ES-I3 (cell line): ENCODE measurements around the gene ZFYVE9.
"Not testable (repeated sequence)": the region's sequence is repeated elsewhere in the genome, so short reads cannot be mapped to it uniquely, and the experiment has no call there.

Experiments
- H3K36me3 ChIP-seq: 2 replicates; pipeline ENCODE4 v1.6.1; 2013; ENCODE audit warnings: mild to moderate bottlenecking, low read length, control low read depth, moderate library complexity; ENCODE audit not compliant: insufficient read depth
- H3K4me1 ChIP-seq: 2 replicates; pipeline ENCODE4 v1.6.1; 2013; ENCODE audit warnings: mild to moderate bottlenecking, control low read depth, low read length; ENCODE audit not compliant: insufficient read depth
- H3K9ac ChIP-seq: 2 replicates; pipeline ENCODE4 v1.6.1; 2013; ENCODE audit warnings: low read depth, mild to moderate bottlenecking, low read length, moderate library complexity
- H3K9me3 ChIP-seq: 2 replicates; pipeline ENCODE4 v1.6.1; 2013; ENCODE audit warnings: mild to moderate bottlenecking, low read length, moderate library complexity; ENCODE audit not compliant: control insufficient read depth, insufficient read depth

Gene ZFYVE9

DNA sequence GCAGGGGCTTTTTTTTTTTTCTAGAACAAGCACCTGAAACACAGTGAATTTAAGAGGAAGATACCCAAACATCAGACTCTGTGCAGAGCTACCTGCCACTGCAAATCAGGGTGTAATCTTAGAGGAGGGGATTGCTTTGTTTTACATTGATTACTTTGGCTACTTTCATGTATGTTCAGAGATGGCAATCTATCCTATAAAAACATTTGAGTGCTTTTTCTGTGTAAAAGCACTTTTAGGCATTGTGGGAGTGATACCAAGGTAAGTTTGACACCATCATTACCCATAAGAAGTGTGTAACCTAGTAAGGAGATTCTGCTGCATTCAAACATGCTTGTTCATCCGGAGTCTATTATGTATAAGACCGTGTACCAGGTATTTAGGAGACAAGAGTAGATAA, 50.1 kb downstream of the ZFYVE9 start:
- no peaks in the 10 kb centered on the region for H3K4me1 ChIP-seq
- H3K9me3 ChIP-seq, result no peaks in the 10 kb centered on the region
- H3K36me3 ChIP-seq, result no peaks in the 10 kb centered on the region
- H3K9ac ChIP-seq, result no peak overlapping the region

DNA sequence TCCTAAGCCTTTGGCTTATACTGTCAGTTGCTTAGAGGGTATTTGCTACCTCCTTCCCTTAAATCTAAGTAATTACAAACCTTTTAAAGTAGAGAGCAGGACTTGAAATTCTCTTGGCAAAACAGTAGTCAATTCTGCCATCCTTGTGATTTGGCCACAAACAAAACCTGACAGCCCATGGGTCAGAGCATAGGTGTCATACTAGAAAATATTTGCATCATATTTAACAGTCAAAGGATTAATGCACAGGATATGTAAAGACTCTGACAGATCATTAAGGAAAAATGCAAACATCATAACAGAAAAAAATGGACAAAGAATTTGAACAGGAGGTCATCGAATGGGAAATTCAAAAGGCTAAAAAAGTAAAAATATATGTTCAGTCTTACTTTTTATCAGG, 50.5 kb downstream of the ZFYVE9 start:
- Histone ChIP-seq H3K9me3 (no peaks in the 10 kb centered on the region), H3K36me3 (no peaks in the 10 kb centered on the region), H3K4me1 (no peaks in the 10 kb centered on the region), H3K9ac (no peak overlapping the region)

DNA sequence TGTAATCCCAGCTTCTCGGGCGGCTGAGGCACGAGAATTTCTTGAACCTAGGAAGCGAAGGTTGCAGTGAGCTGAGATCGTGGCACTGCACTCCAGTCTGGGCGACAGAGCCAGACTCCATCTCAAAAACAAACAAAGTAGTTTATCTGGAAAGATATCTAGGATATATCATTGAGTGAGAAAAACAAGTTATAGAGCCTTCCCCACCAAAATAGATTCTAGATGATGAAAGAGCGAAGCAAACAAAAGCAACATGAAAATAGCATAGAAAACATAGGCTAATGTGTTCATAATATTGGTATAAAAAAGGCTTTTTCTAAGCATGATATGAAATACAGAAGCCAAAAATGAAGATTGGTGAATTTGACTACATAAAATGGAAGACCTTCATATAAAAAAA, 52.1 kb downstream of the ZFYVE9 start:
- Histone ChIP-seq H3K36me3 (no peaks in the 10 kb centered on the region), H3K4me1 (no peaks in the 10 kb centered on the region), H3K9ac (no peak overlapping the region), H3K9me3 (no peaks in the 10 kb centered on the region)

DNA sequence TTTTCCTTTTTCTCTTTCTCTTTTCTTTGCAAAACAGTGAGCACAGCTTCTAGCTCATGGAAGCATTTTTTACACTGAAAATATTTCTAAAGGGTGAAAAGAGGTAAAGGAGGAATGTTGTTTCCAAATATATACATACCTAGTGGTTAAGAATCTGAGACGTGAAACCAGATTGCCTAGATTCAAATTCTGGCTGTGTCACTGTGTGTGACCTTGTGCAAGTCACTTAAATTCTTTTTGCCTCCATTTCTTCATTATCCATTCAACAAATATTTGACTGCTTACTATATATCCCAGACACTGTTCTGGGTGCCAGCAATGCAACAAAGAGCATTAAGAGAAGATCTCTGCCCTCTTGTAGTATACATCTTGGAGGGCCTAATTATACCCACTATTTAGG, 53.3 kb downstream of the ZFYVE9 start:
- peaks cover 4% of the 10 kb centered on the region; the same call in 1 of the 2 replicates for H3K9me3 ChIP-seq

DNA sequence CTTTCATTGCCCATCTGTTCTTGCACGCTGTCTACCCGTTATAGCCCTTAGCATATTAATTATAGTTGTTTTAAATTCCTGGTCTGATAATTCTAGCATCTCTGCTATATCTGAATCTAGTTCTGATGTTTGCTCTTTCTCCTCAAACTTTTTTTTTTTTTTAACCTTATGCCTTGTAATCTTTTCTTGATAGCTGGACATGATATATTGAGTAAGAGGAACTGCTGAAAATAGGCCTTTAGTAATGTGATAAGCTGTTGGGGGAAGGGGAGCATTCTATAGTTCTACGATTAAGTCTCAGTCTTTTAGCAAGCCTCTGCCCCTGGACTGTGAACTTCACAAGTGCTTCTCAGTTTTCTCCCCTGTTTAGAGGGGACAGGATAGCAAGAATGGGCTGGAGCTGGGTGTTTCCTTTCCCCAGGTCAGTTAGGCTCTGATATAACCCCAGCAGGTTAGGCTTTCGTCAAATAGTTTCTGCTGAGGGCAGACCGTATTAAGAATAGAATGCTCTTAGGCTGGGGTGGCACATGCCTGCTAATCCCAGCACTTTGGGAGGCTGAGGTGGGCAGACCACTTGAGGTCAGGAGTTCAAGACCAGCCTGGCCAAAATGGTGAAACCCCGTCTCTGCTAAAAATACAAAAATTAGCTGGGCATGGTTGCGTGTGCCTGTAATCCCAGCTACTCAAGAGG, 62.2 kb downstream of the ZFYVE9 start:
- H3K36me3 ChIP-seq, result no peaks in the 10 kb centered on the region
- no peaks in the 10 kb centered on the region for H3K4me1 ChIP-seq
- no peak overlapping the region for H3K9ac ChIP-seq
- peaks cover 7% of the 10 kb centered on the region; the same call in 1 of the 2 replicates for H3K9me3 ChIP-seq

More for the DNA sequence above, 53.3 kb downstream of the ZFYVE9 start:
- H3K36me3 ChIP-seq, result no peaks in the 10 kb centered on the region
- H3K9ac ChIP-seq, result no peak overlapping the region
- H3K4me1 ChIP-seq, result no peaks in the 10 kb centered on the region

DNA sequence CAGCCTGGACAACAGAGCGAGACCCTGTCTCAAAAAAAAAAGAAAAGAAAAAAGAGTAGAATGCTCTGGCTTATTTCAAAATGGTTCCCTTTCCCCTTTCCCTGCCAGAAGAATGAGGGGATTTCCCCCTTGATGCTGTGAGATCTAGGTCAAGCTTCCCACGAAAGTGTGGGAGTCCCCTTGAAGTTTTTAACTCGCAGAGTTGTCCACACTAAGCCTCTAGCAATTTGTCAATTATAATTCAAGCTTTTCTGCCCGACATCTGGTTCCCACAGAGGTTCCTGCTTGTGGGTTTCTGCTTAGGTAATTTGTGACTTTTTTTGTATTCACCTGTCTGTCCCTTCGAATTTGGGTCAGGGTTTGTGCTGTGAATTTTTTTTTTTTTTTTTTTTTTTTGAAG, 62.8 kb downstream of the ZFYVE9 start:
- H3K4me1 ChIP-seq, result no peaks in the 10 kb centered on the region
- H3K9ac ChIP-seq, result no peak overlapping the region
- peaks cover 6% of the 10 kb centered on the region; the same call in 1 of the 2 replicates for H3K9me3 ChIP-seq
- no peaks in the 10 kb centered on the region for H3K36me3 ChIP-seq

DNA sequence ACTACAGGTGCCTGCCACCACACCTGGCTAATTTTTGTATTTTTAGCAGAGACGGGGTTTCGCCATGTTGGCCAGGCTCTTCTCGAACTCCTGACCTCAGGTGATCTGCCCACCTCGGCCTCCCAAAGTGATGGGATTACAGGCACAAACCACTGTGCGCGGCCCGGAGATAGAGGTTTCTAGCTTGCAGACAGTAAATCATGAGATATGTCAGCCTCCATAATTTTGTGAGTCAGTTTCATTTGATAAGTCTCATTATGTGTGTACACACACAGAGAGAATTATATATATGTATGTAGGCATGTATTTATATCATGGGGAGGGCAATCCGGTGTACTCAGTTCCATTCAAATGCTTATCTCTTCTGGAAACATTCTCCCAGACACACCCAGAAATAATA, 64.8 kb downstream of the ZFYVE9 start:
- not testable (repeated sequence) for H3K9me3 ChIP-seq, H3K9ac ChIP-seq, H3K36me3 ChIP-seq, H3K4me1 ChIP-seq

DNA sequence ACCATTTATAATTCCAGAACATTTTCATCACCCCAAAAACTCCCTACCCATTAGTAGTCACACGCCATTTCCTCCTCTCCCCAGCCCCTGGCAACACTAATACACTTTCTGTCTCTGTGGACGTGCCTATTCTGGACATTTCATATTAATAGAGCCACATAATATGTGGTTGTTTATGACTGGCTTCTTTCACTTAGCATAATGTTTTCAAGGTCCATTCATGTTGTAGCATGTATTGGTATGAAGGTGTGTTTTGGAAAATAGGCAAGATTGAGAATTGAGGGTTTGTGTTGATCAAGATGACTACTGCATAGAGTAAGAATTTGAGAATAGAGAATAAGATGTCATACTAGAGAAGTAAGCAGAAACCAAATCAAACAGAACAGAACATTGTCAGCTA, 67.5 kb downstream of the ZFYVE9 start:
- Histone ChIP-seq H3K36me3 (no peaks in the 10 kb centered on the region), H3K9ac (no peak overlapping the region), H3K4me1 (no peaks in the 10 kb centered on the region), H3K9me3 (no peaks in the 10 kb centered on the region)

DNA sequence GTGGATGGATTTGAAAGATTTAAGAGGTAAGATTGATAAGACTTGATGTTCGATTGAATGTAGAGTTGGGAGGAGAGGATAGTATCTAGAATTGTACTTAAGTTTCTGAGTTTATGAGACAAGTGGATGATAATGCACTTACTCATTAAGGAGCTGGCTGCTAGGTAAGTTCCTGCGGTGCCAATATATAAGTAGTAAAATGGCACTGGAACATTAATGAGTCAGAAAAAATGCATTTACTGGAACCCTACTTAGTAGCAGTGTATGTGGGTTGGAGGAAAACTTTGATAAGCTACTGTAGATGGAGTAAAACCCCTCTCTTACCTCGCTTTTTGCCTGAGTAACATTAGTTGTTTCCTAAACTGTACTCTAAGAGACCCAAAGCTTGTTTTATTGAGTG, 68.2 kb downstream of the ZFYVE9 start:
- no peak overlapping the region for H3K9ac ChIP-seq
- H3K36me3 ChIP-seq, result no peaks in the 10 kb centered on the region
- H3K4me1 ChIP-seq, result no peaks in the 10 kb centered on the region
- H3K9me3 ChIP-seq, result no peaks in the 10 kb centered on the region

DNA sequence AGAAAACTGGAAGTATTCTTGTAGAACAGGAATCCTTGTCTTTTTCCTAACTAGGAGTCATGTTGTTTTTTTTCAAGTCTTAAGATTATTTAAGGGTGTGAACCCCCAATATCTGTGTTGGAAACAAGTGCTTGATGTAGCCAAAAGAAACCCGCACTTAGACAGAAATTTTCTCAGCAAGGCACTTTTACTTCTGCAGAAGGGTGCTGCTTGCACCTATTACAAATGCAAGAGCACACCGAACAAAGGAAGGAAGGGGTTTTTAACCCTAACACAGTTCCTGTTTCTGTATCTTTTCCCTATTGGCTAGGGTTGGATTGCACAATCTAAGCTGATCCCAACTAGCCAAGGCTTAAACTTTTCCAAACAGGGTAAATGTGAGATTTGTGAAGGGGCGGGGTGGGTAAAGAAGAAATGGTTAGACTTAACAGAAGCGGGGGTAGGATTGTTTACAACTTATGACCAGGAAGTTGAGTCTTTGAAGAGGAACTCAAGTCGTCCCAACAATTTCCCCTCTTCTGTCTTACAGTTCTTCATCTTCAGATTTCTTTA, 75.1 kb downstream of the ZFYVE9 start:
- no peak overlapping the region for H3K9ac ChIP-seq
- H3K9me3 ChIP-seq, result peaks cover 10% of the 10 kb centered on the region
- no peaks in the 10 kb centered on the region for H3K4me1 ChIP-seq
- no peaks in the 10 kb centered on the region for H3K36me3 ChIP-seq

DNA sequence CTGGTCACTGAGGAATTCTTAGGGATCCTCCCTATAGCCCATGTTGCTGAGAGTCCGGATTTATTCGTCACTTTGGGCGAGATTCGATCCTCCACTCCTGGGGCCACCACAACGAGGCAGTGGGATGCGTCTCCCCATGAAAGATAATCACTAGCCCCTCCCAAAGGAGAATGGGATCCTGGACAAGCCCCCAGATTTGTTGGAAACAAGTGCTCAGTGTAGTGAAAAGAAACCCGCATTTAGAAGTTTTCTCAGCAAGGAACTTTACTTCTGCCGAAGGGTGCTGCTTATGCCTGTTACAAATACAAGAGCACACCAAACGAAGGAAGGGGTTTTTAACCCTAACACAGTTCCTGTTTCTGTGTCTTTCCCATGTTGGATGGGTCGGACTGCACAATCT, 83.3 kb downstream of the ZFYVE9 start:
- Histone ChIP-seq H3K9me3 (peaks cover 15% of the 10 kb centered on the region), H3K9ac (no peak overlapping the region), H3K36me3 (no peaks in the 10 kb centered on the region), H3K4me1 (no peaks in the 10 kb centered on the region)

DNA sequence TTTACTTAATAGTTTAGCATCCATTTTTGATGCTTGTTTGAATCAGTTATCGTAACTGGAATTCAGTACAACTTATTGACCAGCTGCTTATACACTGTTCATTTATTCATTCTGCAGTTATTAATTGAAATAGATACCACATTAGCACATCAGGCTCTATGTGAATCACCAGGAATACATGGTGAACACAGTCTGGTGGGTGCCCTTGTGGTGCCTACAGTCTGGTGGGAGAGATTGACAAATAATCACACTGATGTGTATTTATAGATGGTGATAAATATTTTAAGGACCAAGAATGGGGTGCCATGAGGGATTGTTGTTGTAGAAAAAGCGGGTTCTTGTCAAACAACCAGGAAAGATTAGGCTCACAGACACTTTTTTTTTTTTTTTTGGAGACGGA, 87.6 kb downstream of the ZFYVE9 start:
- H3K36me3 ChIP-seq, result no peaks in the 10 kb centered on the region
- peaks cover 11% of the 10 kb centered on the region for H3K9me3 ChIP-seq
- no peak overlapping the region for H3K9ac ChIP-seq
- H3K4me1 ChIP-seq, result no peaks in the 10 kb centered on the region

DNA sequence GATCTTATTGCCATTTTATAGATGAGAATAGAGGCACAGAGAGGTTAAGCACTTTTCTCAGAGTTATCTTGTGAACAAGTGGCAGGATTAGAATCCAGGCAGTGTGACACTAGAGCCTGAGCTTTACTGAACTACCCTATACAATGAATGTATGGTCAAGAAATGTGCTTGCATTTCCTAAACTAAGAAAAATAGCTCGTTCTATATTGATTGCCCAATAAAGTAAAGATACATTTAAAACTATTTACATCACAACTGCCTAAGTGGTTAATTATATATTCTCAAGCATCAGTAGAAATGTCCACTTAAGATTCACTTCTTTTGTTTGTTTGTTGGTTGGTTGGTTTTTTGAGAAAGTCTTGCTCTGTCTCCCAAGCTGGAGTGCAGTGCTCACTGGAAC, 91.6 kb downstream of the ZFYVE9 start:
- no peaks in the 10 kb centered on the region for H3K36me3 ChIP-seq
- no peaks in the 10 kb centered on the region for H3K9me3 ChIP-seq
- H3K4me1 ChIP-seq, result no peaks in the 10 kb centered on the region
- H3K9ac ChIP-seq, result no peak overlapping the region

DNA sequence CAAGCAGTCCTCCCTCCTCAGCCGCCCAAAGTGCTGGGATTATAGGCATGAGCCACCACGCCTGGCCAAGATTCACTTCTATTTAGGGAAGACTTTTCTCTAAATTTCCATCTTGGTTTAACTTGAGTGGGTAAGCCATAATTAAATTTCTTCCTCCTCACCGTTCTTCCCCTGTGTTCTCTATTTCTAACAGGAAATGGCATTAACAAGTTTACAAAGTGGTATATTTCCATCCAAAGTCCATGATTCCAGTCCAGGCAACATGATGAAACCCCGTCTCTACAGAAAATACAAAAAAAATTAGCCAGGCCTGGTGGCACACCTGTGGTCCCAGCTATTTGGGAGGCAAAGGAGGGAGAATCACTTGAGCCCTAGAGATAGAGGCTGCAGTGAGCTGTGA, 92.1 kb downstream of the ZFYVE9 start:
- Histone ChIP-seq H3K36me3 (no peaks in the 10 kb centered on the region), H3K4me1 (no peaks in the 10 kb centered on the region), H3K9ac (no peak overlapping the region), H3K9me3 (no peaks in the 10 kb centered on the region)

DNA sequence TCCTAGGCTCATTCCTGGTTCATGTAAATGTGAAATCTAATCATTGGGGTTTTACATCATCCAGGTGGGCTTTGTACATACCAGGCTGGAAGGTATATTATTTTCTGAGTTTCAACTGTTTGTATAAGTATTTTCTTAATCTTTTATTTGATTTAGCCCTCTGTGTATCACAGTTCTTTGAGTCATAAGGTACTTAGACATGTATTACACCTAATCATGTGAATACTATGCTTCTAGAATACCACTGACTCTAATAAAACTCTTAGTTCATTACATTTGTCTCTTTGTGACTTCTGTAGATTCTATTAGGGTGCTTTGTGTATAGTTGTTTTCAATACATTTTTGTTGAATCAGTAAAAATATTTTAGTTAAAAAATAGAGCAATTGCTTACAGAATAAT, 92.8 kb downstream of the ZFYVE9 start:
- Histone ChIP-seq H3K36me3 (no peaks in the 10 kb centered on the region), H3K4me1 (no peaks in the 10 kb centered on the region), H3K9me3 (no peaks in the 10 kb centered on the region), H3K9ac (no peak overlapping the region)
